ENCODE results near the gene PRC1.

PRC1 gene

GRCh38 chr15:90957031-90957790, 37.1 kb downstream of the PRC1 start:
- DNase-seq (ENCODE audit: insufficient read length, low spot score) (peak; percentile 20), FAIRE-seq (peak; percentile 67)

GRCh38 chr15:90956274-90957030, 37.9 kb downstream of the PRC1 start:
- FAIRE-seq (peak; percentile 77), DNase-seq (ENCODE audit: insufficient read length, low spot score) (peak; percentile 92)

GRCh38 chr15:90955624-90956273, 38.6 kb downstream of the PRC1 start:
- DNase-seq (ENCODE audit: insufficient read length, low spot score) = no peak
- FAIRE-seq = no peak

- FAIRE-seq (no peak), DNase-seq (ENCODE audit: insufficient read length, low spot score) (no peak)
Observed at GRCh38 chr15:90954712-90955623, 39.4 kb downstream of the PRC1 start, which contains the start of gene RCCD1. RCCD1 (plus strand) TSS chr15:90954884; CDS start chr15:90956735, 1,851 bp downstream.

GRCh38 chr15:90953947-90954711, 40.2 kb downstream of the PRC1 start:
- no peak for FAIRE-seq
- DNase-seq (ENCODE audit: insufficient read length, low spot score) = no peak

- DNase-seq (ENCODE audit: insufficient read length, low spot score) = no peak
- FAIRE-seq = no peak
Observed at GRCh38 chr15:90952901-90953677, 41.2 kb downstream of the PRC1 start.

- no peak for FAIRE-seq
Observed at GRCh38 chr15:90950676-90951075, 43.7 kb downstream of the PRC1 start.

GRCh38 chr15:90949979-90950675, 44.2 kb downstream of the PRC1 start:
- DNase-seq (ENCODE audit: insufficient read length, low spot score) = no peak
- FAIRE-seq = no peak

More at GRCh38 chr15:90950676-90951075, 43.7 kb downstream of the PRC1 start:
- no peak for DNase-seq (ENCODE audit: insufficient read length, low spot score)

GRCh38 chr15:90948506-90948905, 45.8 kb downstream of the PRC1 start:
- DNase-seq (ENCODE audit: insufficient read length, low spot score) (no peak), FAIRE-seq (no peak)

GRCh38 chr15:90947577-90948357, 46.6 kb downstream of the PRC1 start:
- FAIRE-seq (no peak), DNase-seq (ENCODE audit: insufficient read length, low spot score) (no peak)

GRCh38 chr15:90946941-90947576, 47.3 kb downstream of the PRC1 start:
- FAIRE-seq (no peak), DNase-seq (ENCODE audit: insufficient read length, low spot score) (no peak)

- DNase-seq (ENCODE audit: insufficient read length, low spot score) (no peak), FAIRE-seq (no peak)
Observed at GRCh38 chr15:90946538-90946937, 47.8 kb downstream of the PRC1 start.

- no peak for FAIRE-seq
- no peak for DNase-seq (ENCODE audit: insufficient read length, low spot score)
Observed at GRCh38 chr15:90945091-90945490, 49.2 kb downstream of the PRC1 start.

GRCh38 chr15:90942354-90943120, 51.8 kb downstream of the PRC1 start:
- DNase-seq (ENCODE audit: insufficient read length, low spot score) (no peak), FAIRE-seq (no peak)

GRCh38 chr15:90941038-90941437, 53.3 kb downstream of the PRC1 start:
- DNase-seq (ENCODE audit: insufficient read length, low spot score) (no peak), FAIRE-seq (no peak)

GRCh38 chr15:90939756-90940155, 54.6 kb downstream of the PRC1 start:
- DNase-seq (ENCODE audit: insufficient read length, low spot score) (no peak), FAIRE-seq (no peak)
